Esophagus muscularis mucosa (tissue), 4 donors: ENCODE measurements around the gene ANKRD35. TPM values are rescaled to one million over a fixed set of nuclear protein-coding genes. Genes with fewer than 3 reads are reported as not detected.
"Not testable (repeated sequence)": the region's sequence is repeated elsewhere in the genome, so short reads cannot be mapped to it uniquely, and the experiment has no call there.

Experiments
- DNase-seq: peaks from one replicate; pipeline ENCODE4 v3.0.0-alpha.2; 2017; ENCODE audit errors: extremely low spot score
- H3K27ac ChIP-seq, 4 donors: fragments of 200-600 bp; sonication (generic); replicated peaks in 1 of 4; 1 replicate in 3 of 4; 2 replicates in 1 of 4; pipeline ENCODE4 v1.5.1; 2016 to 2019; ENCODE audit warnings: mild to moderate bottlenecking in 1 of 4
- H3K27me3 ChIP-seq, 4 donors: fragments of 200-600 bp; sonication (generic); one replicate each; pipeline versions ENCODE4 v1.5.1 to v1.6.0; 2016 to 2019
- H3K36me3 ChIP-seq, 4 donors: fragments of 200-600 bp; sonication (generic); one replicate each; pipeline ENCODE4 v1.5.1; 2016 to 2019
- H3K4me1 ChIP-seq, 4 donors: fragments of 200-600 bp; sonication (generic); one replicate each; pipeline ENCODE4 v1.5.1; 2016 to 2019
- H3K4me3 ChIP-seq, 4 donors: fragments of 200-600 bp; sonication (generic); 1 replicate in 2 of 4; 2 replicates in 2 of 4; pipeline ENCODE4 v1.5.1; 2016 to 2019; ENCODE audit warnings: mild to moderate bottlenecking in 4 of 4, moderate library complexity in 1 of 4
- H3K9me3 ChIP-seq, 4 donors: fragments of 200-600 bp; sonication (generic); 1 replicate in 3 of 4; 2 replicates in 1 of 4; pipeline ENCODE4 v1.5.1; 2016 to 2019
- CTCF ChIP-seq, 3 experiments: fragments of 200-600 bp in 2 of 3; fragments of 450-650 bp in 1 of 3; sonication (generic) in 2 of 3; IDR thresholded peaks; one replicate each; pipeline ENCODE4 v1.5.1; 2017 to 2019; ENCODE audit warnings: antibody characterized with exemption in 3 of 3, mild to moderate bottlenecking in 2 of 3, moderate library complexity in 1 of 3
- EP300 ChIP-seq: sonication (generic); formaldehyde crosslinking; IDR thresholded peaks from one replicate; pipeline ENCODE4 v1.6.1; 2017; ENCODE audit warnings: antibody characterized with exemption
- POLR2A ChIP-seq: fragments of 450-650 bp; IDR thresholded peaks from one replicate; pipeline ENCODE4 v1.6.1; 2017; ENCODE audit warnings: antibody characterized with exemption, moderate library complexity, mild to moderate bottlenecking, low read depth
- POLR2AphosphoS5 ChIP-seq, 2 donors: sonication (generic); formaldehyde crosslinking; IDR thresholded peaks; one replicate each; pipeline ENCODE4 v1.6.1; 2017; ENCODE audit warnings: antibody characterized with exemption in 2 of 2
- WGBS: methylation state at CpG from one replicate; pipeline ENCODE4 v1.1.5; 2018; 5-methylcytosine and 5-hydroxymethylcytosine counted together
- intact Hi-C: fragments of 100-400 bp; cut with DNase I; formaldehyde crosslinking; loops from one replicate; pipeline ENCODE4 v1.15.1; 2023
- total RNA-seq, 4 donors: library from RNA; depleted of rRNA; stranded (reverse); fragments of >200 nt; gene quantifications; one replicate each; pipeline versions ENCODE4 v1.1.0 to v1.2.1, GENCODE V29; 2016

The ANKRD35 gene
- total RNA-seq, 4 donors from 2014 or later = 4.0 to 11.1 (median 8.4) TPM

- intact Hi-C loops = no loop called here
- DNase-seq = no peak
- TF ChIP-seq POLR2AphosphoS5 (IDR thresholded peaks at IDR 0.05) (no peak), EP300 (no peak), POLR2A (no peak), CTCF (IDR thresholded peaks at IDR 0.05) (no peak)
- WGBS = 95% methylated on average over 1 of the region's 1 CpG
- Histone ChIP-seq H3K4me1 (no peaks in the 10 kb centered on the region), H3K27ac (no peak overlapping the region), H3K4me3 (no peak overlapping the region), H3K27me3 (no peaks in the 10 kb centered on the region), H3K36me3 (peaks cover 97 to 100% (median 99%) of the 10 kb centered on the region in 4 donors), H3K9me3 (no peaks in the 10 kb centered on the region)
Observed at GRCh38 chr1:145837656-145838055, 48.0 kb downstream of the ANKRD35 start.

- intact Hi-C loops = not testable (repeated sequence)
- 93% methylated on average over 2 of the region's 2 CpGs for WGBS
Observed at GRCh38 chr1:145830810-145831209, 54.9 kb downstream of the ANKRD35 start.

GRCh38 chr1:145828367-145829026 is 57.2 kb downstream of the ANKRD35 start:
- Histone ChIP-seq H3K4me3 (no peak overlapping the region), H3K4me1 (peaks cover 8 to 24% (median 19%) of the 10 kb centered on the region in 4 donors), H3K9me3 (no peaks in the 10 kb centered on the region), H3K27me3 (no peaks in the 10 kb centered on the region), H3K36me3 (peaks cover 48 to 80% (median 75%) of the 10 kb centered on the region in 4 donors), H3K27ac (no peak overlapping the region)
- DNase-seq = no peak
- intact Hi-C loops = loop anchor here (5.0 to 10.0 kb wide), 2 partner anchors 41 to 74 kb away; no protein-coding TSS in a partner anchor
- TF ChIP-seq POLR2A (no peak), CTCF (IDR thresholded peaks at IDR 0.05) (no peak)

More at GRCh38 chr1:145830810-145831209, 54.9 kb downstream of the ANKRD35 start:
- peaks cover 0 to 11% (median 7%) of the 10 kb centered on the region in 4 donors for H3K4me1 ChIP-seq
- peaks cover 71 to 100% (median 97%) of the 10 kb centered on the region in 4 donors for H3K36me3 ChIP-seq
- H3K9me3 ChIP-seq, H3K27me3 ChIP-seq, H3K27ac ChIP-seq, DNase-seq, H3K4me3 ChIP-seq: not testable (repeated sequence)

- no peaks in the 10 kb centered on the region for H3K9me3 ChIP-seq
- intact Hi-C loops = loop anchor here (5.0 to 10.0 kb wide), 2 partner anchors 41 to 73 kb away; no protein-coding TSS in a partner anchor
- no peak for DNase-seq
- no peaks in the 10 kb centered on the region for H3K27me3 ChIP-seq
- peaks cover 8 to 24% (median 19%) of the 10 kb centered on the region in 4 donors for H3K4me1 ChIP-seq
- no peak overlapping the region for H3K4me3 ChIP-seq
- TF ChIP-seq EP300 (no peak), POLR2AphosphoS5 (IDR thresholded peaks at IDR 0.05) (no peak), CTCF (IDR thresholded peaks at IDR 0.05) (no peak), POLR2A (no peak)
- no peak overlapping the region for H3K27ac ChIP-seq
- H3K36me3 ChIP-seq = peaks cover 43 to 74% (median 70%) of the 10 kb centered on the region in 4 donors
Observed at GRCh38 chr1:145827966-145828365, 57.7 kb downstream of the ANKRD35 start.

- intact Hi-C loops = loop anchor here (5.0 to 10.0 kb wide), 2 partner anchors 39 to 71 kb away; no protein-coding TSS in a partner anchor
Observed at GRCh38 chr1:145826030-145826429, 59.6 kb downstream of the ANKRD35 start.

More at GRCh38 chr1:145826030-145826429, 59.6 kb downstream of the ANKRD35 start:
- Histone ChIP-seq H3K27ac (no peak overlapping the region), H3K4me3 (no peak overlapping the region), H3K36me3 (peaks cover 29 to 55% (median 51%) of the 10 kb centered on the region in 4 donors), H3K9me3 (no peaks in the 10 kb centered on the region), H3K4me1 (peaks cover 8 to 27% (median 23%) of the 10 kb centered on the region in 4 donors), H3K27me3 (no peaks in the 10 kb centered on the region)
- WGBS = 87% methylated on average over 2 of the region's 2 CpGs
- no peak for TF ChIP-seq POLR2A
- no peak for TF ChIP-seq POLR2AphosphoS5 (IDR thresholded peaks at IDR 0.05)
- TF ChIP-seq CTCF (IDR thresholded peaks at IDR 0.05) = no peak
- no peak for TF ChIP-seq EP300
- DNase-seq = no peak
